ENCODE results near the gene SIGLEC7. TPM values are rescaled to one million over a fixed set of nuclear protein-coding genes. Genes with fewer than 3 reads are reported as not detected.

The SIGLEC7 gene
- total and polyA plus RNA-seq, 9 donors = 0.38 to 3.7 (median 1.5) TPM; not detected in 2

DNA sequence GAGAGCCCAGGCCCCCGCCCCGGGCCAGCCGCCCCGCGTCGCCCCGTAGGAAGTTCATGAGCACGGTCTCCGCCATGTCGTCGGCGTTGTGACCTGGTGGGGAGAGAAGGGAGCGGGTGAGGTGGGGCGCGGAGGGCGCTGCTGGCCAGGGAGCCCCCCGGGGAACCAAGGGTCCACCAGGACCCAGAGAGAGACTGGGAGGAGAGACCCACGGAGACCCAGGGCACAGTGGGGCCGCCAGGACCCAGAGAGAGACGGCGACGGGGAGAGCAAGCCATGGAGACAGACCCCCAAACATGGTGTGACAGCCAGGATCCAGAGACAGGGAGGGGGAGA lies 43.1 kb upstream of the SIGLEC7 start:
- no peak for TF ChIP-seq POLR2A (IDR thresholded peaks at IDR 0.05)
- TF ChIP-seq, protein P1, sequence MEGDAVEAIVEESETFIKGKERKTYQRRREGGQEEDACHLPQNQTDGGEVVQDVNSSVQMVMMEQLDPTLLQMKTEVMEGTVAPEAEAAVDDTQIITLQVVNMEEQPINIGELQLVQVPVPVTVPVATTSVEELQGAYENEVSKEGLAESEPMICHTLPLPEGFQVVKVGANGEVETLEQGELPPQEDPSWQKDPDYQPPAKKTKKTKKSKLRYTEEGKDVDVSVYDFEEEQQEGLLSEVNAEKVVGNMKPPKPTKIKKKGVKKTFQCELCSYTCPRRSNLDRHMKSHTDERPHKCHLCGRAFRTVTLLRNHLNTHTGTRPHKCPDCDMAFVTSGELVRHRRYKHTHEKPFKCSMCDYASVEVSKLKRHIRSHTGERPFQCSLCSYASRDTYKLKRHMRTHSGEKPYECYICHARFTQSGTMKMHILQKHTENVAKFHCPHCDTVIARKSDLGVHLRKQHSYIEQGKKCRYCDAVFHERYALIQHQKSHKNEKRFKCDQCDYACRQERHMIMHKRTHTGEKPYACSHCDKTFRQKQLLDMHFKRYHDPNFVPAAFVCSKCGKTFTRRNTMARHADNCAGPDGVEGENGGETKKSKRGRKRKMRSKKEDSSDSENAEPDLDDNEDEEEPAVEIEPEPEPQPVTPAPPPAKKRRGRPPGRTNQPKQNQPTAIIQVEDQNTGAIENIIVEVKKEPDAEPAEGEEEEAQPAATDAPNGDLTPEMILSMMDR (IDR thresholded peaks at IDR 0.05) = peak in 1 of 3 donors; percentile 10
- DNase-seq = no peak
- intact Hi-C loops (cut with DNase I) = loop anchor here in 2 of 4 donors (5.0 to 10.0 kb wide), 3 partner anchors 73 to 172 kb away; no protein-coding TSS in a partner anchor
- Histone ChIP-seq H3K4me1 (ENCODE audit: insufficient read depth) (peaks cover 19% of the 10 kb centered on the region), H3K9me3 (no peaks in the 10 kb centered on the region), H3K36me3 (no peaks in the 10 kb centered on the region), H3K27me3 (no peaks in the 10 kb centered on the region), H3K27ac (peak overlapping the region in 1 of 2 donors; percentile 34), H3K4me3 (no peak overlapping the region)
- WGBS, 3 donors = 63 to 74% (median 73%) methylated on average over 22 of the region's 22 CpGs

DNA sequence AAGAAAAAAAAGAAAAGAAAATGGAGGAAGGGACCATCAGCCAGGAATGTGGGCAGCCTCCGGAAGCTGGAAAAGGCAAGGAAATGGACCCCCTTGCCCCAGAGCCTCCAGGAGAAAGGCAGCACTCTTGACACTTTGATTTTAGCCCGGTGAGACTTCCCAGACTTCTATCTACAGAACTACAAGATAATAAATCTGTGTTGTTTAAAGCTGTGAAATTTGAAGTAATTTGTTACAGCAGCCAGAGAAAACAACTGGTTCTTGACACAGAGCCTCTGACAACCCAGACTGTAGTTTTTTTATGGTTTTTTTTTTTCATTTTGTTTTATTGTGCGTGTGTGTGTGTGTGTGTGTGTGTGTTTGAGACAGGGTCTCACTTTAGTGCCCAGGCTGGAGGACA lies 41.5 kb upstream of the SIGLEC7 start:
- Histone ChIP-seq H3K27ac (no peak overlapping the region), H3K27me3 (no peaks in the 10 kb centered on the region), H3K9me3 (no peaks in the 10 kb centered on the region), H3K4me1 (ENCODE audit: insufficient read depth) (peaks cover 13% of the 10 kb centered on the region), H3K36me3 (no peaks in the 10 kb centered on the region), H3K4me3 (no peak overlapping the region)
- intact Hi-C loops (cut with DNase I) = loop anchor here in 1 of 4 donors (10.0 kb wide), 1 partner anchor 64 kb away; no protein-coding TSS in a partner anchor
- no peak for TF ChIP-seq EP300 (IDR thresholded peaks at IDR 0.05)
- TF ChIP-seq, protein P1 (IDR thresholded peaks at IDR 0.05) = no peak
- no peak for TF ChIP-seq POLR2A (IDR thresholded peaks at IDR 0.05)
- DNase-seq = no peak
- WGBS, 3 donors = 36 to 45% (median 36%) methylated on average over 3 of the region's 3 CpGs

DNA sequence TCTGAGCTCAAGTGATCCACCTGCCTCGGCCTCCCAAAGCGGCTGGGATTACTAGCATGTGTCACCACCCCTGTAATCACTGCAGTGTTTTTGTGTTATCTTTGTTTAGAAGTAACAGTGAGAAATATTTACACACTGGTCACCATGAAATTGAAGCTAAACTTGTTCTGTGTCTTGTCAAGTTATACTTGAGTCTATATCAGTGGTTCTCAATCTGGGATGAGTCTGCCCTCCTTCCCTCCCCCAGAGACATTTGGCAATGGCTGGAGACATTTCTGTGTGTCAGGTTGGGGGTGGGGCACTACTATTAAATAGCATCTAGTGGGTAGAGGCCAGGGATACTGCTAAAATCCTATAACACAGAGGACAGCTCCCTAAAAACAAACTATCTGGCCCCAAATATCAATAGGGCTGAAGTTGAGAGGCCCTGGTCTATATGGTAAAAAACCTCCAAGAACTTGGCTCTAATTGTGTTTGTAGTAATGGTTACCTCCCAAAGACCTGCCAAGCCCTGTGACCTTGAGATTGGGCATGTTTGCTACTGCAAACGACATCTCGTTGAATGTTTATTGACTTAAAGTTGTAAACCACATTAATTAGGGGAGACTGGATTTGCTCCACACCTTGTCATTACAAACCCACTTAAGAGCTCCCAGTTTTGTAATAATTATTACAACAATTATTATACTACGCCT lies 40.8 kb upstream of the SIGLEC7 start:
- Histone ChIP-seq H3K9me3 (no peaks in the 10 kb centered on the region), H3K27ac (no peak overlapping the region), H3K27me3 (no peaks in the 10 kb centered on the region), H3K4me1 (ENCODE audit: insufficient read depth) (peaks cover 13% of the 10 kb centered on the region), H3K4me3 (no peak overlapping the region), H3K36me3 (no peaks in the 10 kb centered on the region)
- 23 to 41% (median 30%) methylated on average over 5 of the region's 5 CpGs for WGBS, 3 donors
- no peak for DNase-seq
- no peak for TF ChIP-seq EP300 (IDR thresholded peaks at IDR 0.05)
- TF ChIP-seq, protein P1 (IDR thresholded peaks at IDR 0.05) = no peak
- TF ChIP-seq POLR2A (IDR thresholded peaks at IDR 0.05) = no peak
- intact Hi-C loops (cut with DNase I) = loop anchor here in 1 of 4 donors (10.0 kb wide), 1 partner anchor 63 kb away; no protein-coding TSS in a partner anchor

DNA sequence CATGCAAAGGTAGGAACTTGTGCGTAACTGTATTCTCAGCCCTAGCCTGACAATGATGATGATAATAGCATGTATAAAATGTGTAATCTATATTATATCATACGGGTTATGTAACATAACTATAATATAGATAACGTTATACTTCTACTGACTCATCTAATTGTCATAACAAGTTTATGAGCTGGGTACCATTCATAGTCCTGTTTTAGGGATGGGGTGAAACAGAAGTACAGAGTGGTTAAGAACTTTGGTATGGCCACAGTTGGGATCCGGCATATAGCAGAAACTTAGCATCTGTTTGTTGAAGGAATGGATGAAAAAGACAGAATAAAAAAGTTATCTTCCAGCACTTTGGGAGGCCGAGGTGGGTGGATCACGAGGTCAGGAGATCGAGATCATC lies 39.1 kb upstream of the SIGLEC7 start:
- WGBS, 3 donors = 77 to 84% (median 84%) methylated on average over 7 of the region's 7 CpGs
- H3K36me3 ChIP-seq = no peaks in the 10 kb centered on the region

More for the DNA sequence above, 39.1 kb upstream of the SIGLEC7 start:
- intact Hi-C loops (cut with DNase I) = loop anchor here in 1 of 4 donors (10.0 kb wide), 1 partner anchor 62 kb away; no protein-coding TSS in a partner anchor
- no peaks in the 10 kb centered on the region for H3K9me3 ChIP-seq
- H3K4me3 ChIP-seq = no peak overlapping the region
- H3K4me1 ChIP-seq (ENCODE audit: insufficient read depth) = peaks cover 15% of the 10 kb centered on the region
- no peak for DNase-seq
- no peaks in the 10 kb centered on the region for H3K27me3 ChIP-seq
- TF ChIP-seq EP300 (IDR thresholded peaks at IDR 0.05) = no peak
- no peak for TF ChIP-seq POLR2A (IDR thresholded peaks at IDR 0.05)
- TF ChIP-seq, protein P1 (IDR thresholded peaks at IDR 0.05) = no peak
- H3K27ac ChIP-seq = no peak overlapping the region
